Esophagus muscularis mucosa (tissue), 4 donors: Measurements from ENCODE around the gene HEATR9.

ENCODE experiments used
- EP300 ChIP-seq: sonication (generic); formaldehyde crosslinking; IDR thresholded peaks from one replicate; pipeline ENCODE4 v1.6.1; 2017; ENCODE audit warnings: antibody characterized with exemption
- POLR2A ChIP-seq: fragments of 450-650 bp; IDR thresholded peaks from one replicate; pipeline ENCODE4 v1.6.1; 2017; ENCODE audit warnings: antibody characterized with exemption, moderate library complexity, mild to moderate bottlenecking, low read depth
- POLR2AphosphoS5 ChIP-seq, 2 donors: sonication (generic); formaldehyde crosslinking; IDR thresholded peaks; one replicate each; pipeline ENCODE4 v1.6.1; 2017; ENCODE audit warnings: antibody characterized with exemption in 2 of 2
- TF ChIP-seq, protein P1 (sequence below), 3 experiments: fragments of 200-600 bp in 2 of 3; fragments of 450-650 bp in 1 of 3; sonication (generic) in 2 of 3; IDR thresholded peaks; one replicate each; pipeline ENCODE4 v1.5.1; 2017 to 2019; ENCODE audit warnings: antibody characterized with exemption in 3 of 3, mild to moderate bottlenecking in 2 of 3, moderate library complexity in 1 of 3

DNA sequence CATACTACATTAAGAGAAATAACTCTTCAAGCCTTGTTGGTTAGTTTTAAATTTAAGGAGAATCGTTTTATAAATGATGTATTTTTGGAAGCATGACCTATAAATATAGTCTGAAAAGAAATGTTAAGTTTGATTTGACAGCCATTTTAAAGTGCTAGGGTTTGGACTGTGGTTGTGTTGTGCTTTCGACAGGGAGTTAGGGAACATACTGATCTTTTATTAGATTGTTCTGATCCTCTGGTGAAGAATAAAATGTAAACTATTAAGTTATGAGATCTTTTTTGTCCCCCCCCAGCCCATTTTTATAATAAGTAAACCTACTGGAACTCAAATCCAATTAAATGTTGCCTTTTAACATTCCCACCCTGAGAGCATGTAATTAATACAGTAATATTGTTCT is 47.4 kb downstream of the HEATR9 start:
- TF ChIP-seq, protein P1, sequence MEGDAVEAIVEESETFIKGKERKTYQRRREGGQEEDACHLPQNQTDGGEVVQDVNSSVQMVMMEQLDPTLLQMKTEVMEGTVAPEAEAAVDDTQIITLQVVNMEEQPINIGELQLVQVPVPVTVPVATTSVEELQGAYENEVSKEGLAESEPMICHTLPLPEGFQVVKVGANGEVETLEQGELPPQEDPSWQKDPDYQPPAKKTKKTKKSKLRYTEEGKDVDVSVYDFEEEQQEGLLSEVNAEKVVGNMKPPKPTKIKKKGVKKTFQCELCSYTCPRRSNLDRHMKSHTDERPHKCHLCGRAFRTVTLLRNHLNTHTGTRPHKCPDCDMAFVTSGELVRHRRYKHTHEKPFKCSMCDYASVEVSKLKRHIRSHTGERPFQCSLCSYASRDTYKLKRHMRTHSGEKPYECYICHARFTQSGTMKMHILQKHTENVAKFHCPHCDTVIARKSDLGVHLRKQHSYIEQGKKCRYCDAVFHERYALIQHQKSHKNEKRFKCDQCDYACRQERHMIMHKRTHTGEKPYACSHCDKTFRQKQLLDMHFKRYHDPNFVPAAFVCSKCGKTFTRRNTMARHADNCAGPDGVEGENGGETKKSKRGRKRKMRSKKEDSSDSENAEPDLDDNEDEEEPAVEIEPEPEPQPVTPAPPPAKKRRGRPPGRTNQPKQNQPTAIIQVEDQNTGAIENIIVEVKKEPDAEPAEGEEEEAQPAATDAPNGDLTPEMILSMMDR (IDR thresholded peaks at IDR 0.05) = no peak
- no peak for TF ChIP-seq EP300
- no peak for TF ChIP-seq POLR2A
- TF ChIP-seq POLR2AphosphoS5 (IDR thresholded peaks at IDR 0.05) = no peak
